ENCODE data around the gene MED29.

DNA sequence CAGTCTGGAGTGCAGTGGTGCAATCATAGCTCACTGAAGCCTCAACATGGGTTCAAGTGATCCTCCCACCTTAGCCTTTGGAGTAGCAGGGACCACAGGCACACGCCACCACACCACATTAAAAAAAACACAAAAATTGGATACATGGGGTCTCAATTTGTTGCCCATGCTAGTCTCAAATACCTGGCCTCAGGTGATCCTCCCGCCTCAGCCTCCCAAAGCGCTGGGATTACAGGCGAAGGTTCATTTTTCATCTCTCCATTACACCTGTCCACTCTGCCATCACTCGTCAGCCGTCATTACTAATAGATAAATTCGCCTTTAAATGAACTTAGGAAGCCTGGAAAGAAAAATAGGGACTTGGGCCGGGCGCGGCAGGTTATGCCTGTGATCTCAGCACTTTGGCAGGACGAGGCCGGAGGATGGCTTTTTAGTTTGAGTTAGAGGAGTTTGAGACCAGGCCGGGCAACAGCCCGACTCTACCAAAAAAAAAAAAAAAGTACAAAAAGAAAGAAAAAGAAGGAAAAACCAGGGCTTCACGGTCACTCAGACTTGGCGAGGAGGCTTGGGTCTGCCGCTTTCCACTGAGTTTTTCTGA is 53.5 kb downstream of the MED29 start:
- TF ChIP-seq, protein P1, sequence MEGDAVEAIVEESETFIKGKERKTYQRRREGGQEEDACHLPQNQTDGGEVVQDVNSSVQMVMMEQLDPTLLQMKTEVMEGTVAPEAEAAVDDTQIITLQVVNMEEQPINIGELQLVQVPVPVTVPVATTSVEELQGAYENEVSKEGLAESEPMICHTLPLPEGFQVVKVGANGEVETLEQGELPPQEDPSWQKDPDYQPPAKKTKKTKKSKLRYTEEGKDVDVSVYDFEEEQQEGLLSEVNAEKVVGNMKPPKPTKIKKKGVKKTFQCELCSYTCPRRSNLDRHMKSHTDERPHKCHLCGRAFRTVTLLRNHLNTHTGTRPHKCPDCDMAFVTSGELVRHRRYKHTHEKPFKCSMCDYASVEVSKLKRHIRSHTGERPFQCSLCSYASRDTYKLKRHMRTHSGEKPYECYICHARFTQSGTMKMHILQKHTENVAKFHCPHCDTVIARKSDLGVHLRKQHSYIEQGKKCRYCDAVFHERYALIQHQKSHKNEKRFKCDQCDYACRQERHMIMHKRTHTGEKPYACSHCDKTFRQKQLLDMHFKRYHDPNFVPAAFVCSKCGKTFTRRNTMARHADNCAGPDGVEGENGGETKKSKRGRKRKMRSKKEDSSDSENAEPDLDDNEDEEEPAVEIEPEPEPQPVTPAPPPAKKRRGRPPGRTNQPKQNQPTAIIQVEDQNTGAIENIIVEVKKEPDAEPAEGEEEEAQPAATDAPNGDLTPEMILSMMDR (conservative IDR thresholded peaks at IDR 0.05 in 1 of 2, IDR thresholded peaks at IDR 0.05 in 1 of 2; ENCODE audit: low read depth in 1 of 2, low read length in 2 of 2) = no peak
- no peak for TF ChIP-seq EZH2 (IDR thresholded peaks at IDR 0.05; ENCODE audit: low read length, missing control alignments)
